ENCODE data around the gene TRAF5. TPM values are rescaled to one million over a fixed set of nuclear protein-coding genes. Genes with fewer than 3 reads are reported as not detected.

The TRAF5 gene
- total RNA-seq, result 10 to 100 TPM; 82.3 to 86.0 TPM

GRCh38 chr1:211326528-211327345 lies at the start of gene TRAF5:
TRAF5 (plus strand) TSS chr1:211326833; CDS start chr1:211353240, 26,407 bp downstream.

Other genes starting within 250 kb of the TRAF5 start
- gene KCNH1, start 192.7 kb upstream of the TRAF5 start, total RNA-seq, result not detected
- 10 to 100 TPM; 51.2 to 54.6 TPM for gene RCOR3, start 67.5 kb upstream of the TRAF5 start, total RNA-seq
- not detected for gene RD3, start 165.3 kb downstream of the TRAF5 start, total RNA-seq

All from activated naive CD4-positive, alpha-beta T cell treated with anti-CD3 and anti-CD28 coated beads, Interleukin-2, amount 10 ng/mL, durations not matched to agents 5 hours and 36 hours (primary cell).